GM19025 (cell line): ENCODE data around the gene GJB2.

Experiments
- ATAC-seq: cut with Tn5 transposase; IDR thresholded peaks from one replicate; pipeline ENCODE4 v1.9.1; 2021; ENCODE audit warnings: mild to moderate bottlenecking, low read depth, moderate library complexity; ENCODE audit not compliant: unreplicated experiment

GJB2 gene

GRCh38 chr13:20192836-20193161 is at the start of gene GJB2:
Gene GJB2 (minus strand): TSS chr13:20192938. CDS start chr13:20189581, 3,357 bp downstream.
- no peak for ATAC-seq

- ATAC-seq = no peak
These were observed 48.9 kb upstream of the GJB2 start for GRCh38 chr13:20241593-20241992.

GRCh38 chr13:20239748-20240147 is 47.0 kb upstream of the GJB2 start:
- ATAC-seq = no peak

- ATAC-seq = no peak
These were observed 40.0 kb upstream of the GJB2 start for GRCh38 chr13:20232556-20233277.

GRCh38 chr13:20231839-20232555 is 39.3 kb upstream of the GJB2 start, which contains the start of gene GJB6:
Gene GJB6 (minus strand): TSS chr13:20232319. CDS start chr13:20223480, 8,839 bp downstream.
- no peak for ATAC-seq

- no peak for ATAC-seq
These were observed 38.4 kb upstream of the GJB2 start for GRCh38 chr13:20230913-20231838.

GRCh38 chr13:20227730-20228129 is 35.0 kb upstream of the GJB2 start:
- ATAC-seq = no peak

- ATAC-seq = no peak
These were observed 34.5 kb upstream of the GJB2 start for GRCh38 chr13:20227288-20227687.

GRCh38 chr13:20222553-20222952 is 29.8 kb upstream of the GJB2 start:
- no peak for ATAC-seq

GRCh38 chr13:20221772-20222171 is 29.0 kb upstream of the GJB2 start:
- ATAC-seq = no peak

- ATAC-seq = peak; percentile 98
These were observed 26.8 kb upstream of the GJB2 start for GRCh38 chr13:20219577-20219976.

- no peak for ATAC-seq
These were observed 24.4 kb upstream of the GJB2 start for GRCh38 chr13:20217168-20217567.

- no peak for ATAC-seq
These were observed 17.2 kb upstream of the GJB2 start for GRCh38 chr13:20209948-20210347.

GRCh38 chr13:20206698-20207235 is 14.0 kb upstream of the GJB2 start:
- no peak for ATAC-seq

GRCh38 chr13:20206065-20206697 is 13.4 kb upstream of the GJB2 start:
- ATAC-seq = no peak

GRCh38 chr13:20198781-20199180 is 6.0 kb upstream of the GJB2 start:
- ATAC-seq = no peak

- ATAC-seq = no peak
These were observed 4.7 kb upstream of the GJB2 start for GRCh38 chr13:20197361-20197834.

GRCh38 chr13:20195801-20196200 is 3.1 kb upstream of the GJB2 start:
- no peak for ATAC-seq

GRCh38 chr13:20193907-20194631 is 1.3 kb upstream of the GJB2 start:
- ATAC-seq = no peak
